Transverse colon (tissue), 4 donors: Measurements from ENCODE around the gene ARPP21. TPM values are rescaled to one million over a fixed set of nuclear protein-coding genes. Genes with fewer than 3 reads are reported as not detected.

Experiments used
- DNase-seq: peaks from one replicate; pipeline ENCODE4 v3.0.0-alpha.2; 2019
- H3K27ac ChIP-seq, 4 donors: fragments of 200-600 bp; sonication (generic); 2 replicates each; pipeline ENCODE4 v1.5.1; 2016 to 2018; ENCODE audit warnings: inconsistent platforms in 4 of 4
- H3K27me3 ChIP-seq: fragments of 200-600 bp; sonication (generic); 2 replicates; pipeline ENCODE4 v1.5.1; 2017; ENCODE audit warnings: inconsistent platforms
- H3K36me3 ChIP-seq, 4 donors: fragments of 200-600 bp; sonication (generic); 2 replicates each; pipeline ENCODE4 v1.5.1; 2017 to 2019; ENCODE audit warnings: inconsistent platforms in 4 of 4
- H3K4me1 ChIP-seq, 4 donors: fragments of 200-600 bp; sonication (generic); 2 replicates each; pipeline ENCODE4 v1.5.1; 2017 to 2020; ENCODE audit warnings: inconsistent platforms in 4 of 4
- H3K4me3 ChIP-seq, 4 donors: fragments of 200-600 bp; sonication (generic); 1 replicate in 1 of 4; 2 replicates in 3 of 4; pipeline versions ENCODE4 v1.5.1 to v1.6.1; 2017 to 2019; ENCODE audit warnings: inconsistent platforms in 4 of 4
- H3K9me3 ChIP-seq, 2 donors: fragments of 200-600 bp; sonication (generic); 2 replicates each; pipeline ENCODE4 v1.5.1; 2017 to 2019; ENCODE audit warnings: inconsistent platforms in 2 of 2
- EP300 ChIP-seq: sonication (generic); formaldehyde crosslinking; IDR thresholded peaks from one replicate; pipeline ENCODE4 v1.6.1; 2017; ENCODE audit warnings: antibody characterized with exemption, low read depth
- POLR2A ChIP-seq: fragments of 450-650 bp; IDR thresholded peaks from one replicate; pipeline ENCODE4 v1.6.1; 2016; ENCODE audit warnings: antibody characterized with exemption, mild to moderate bottlenecking, moderate library complexity
- POLR2AphosphoS5 ChIP-seq, 3 donors: sonication (generic); formaldehyde crosslinking; IDR thresholded peaks; one replicate each; pipeline ENCODE4 v1.6.1; 2016; ENCODE audit warnings: antibody characterized with exemption in 3 of 3
- WGBS, 2 donors: methylation state at CpG; one replicate each; pipeline ENCODE4 v1.1.5; 2018; ENCODE audit warnings: low coverage in 1 of 2; 5-methylcytosine and 5-hydroxymethylcytosine counted together
- in situ Hi-C, 4 donors: fragments of 200-750 bp; cut with MboI; loops; one replicate each; pipeline versions ENCODE4 v1.15.0 to v1.15.1; 2017; ENCODE audit warnings: low sequenced_read_pairs in 3 of 4, low pct_ligation_motif_present in 1 of 4, low pct_unique_long_range_greater_than_20kb in 1 of 4
- intact Hi-C: fragments of 100-400 bp; cut with DNase I; formaldehyde crosslinking; loops from one replicate; pipeline ENCODE4 v1.15.1; 2023; ENCODE audit warnings: low total_unique reads
- total RNA-seq, 4 donors: library from RNA; depleted of rRNA; stranded (reverse); fragments of >200 nt; gene quantifications; one replicate each; pipeline ENCODE4 v1.1.0, GENCODE V29; 2016
- TF ChIP-seq, protein P1 (sequence below), 5 experiments: fragments of 200-600 bp in 3 of 5; fragments of 450-650 bp in 2 of 5; sonication (generic) in 3 of 5; IDR thresholded peaks; 1 replicate in 2 of 5; 2 replicates in 3 of 5; pipeline ENCODE4 v1.5.1; 2016 to 2017; ENCODE audit warnings: antibody characterized with exemption in 5 of 5, inconsistent platforms in 3 of 5, mild to moderate bottlenecking in 2 of 5, moderate library complexity in 1 of 5

ARPP21 gene
- total RNA-seq, 4 donors from 2014 or later = 0.32 TPM; not detected in 3

DNA sequence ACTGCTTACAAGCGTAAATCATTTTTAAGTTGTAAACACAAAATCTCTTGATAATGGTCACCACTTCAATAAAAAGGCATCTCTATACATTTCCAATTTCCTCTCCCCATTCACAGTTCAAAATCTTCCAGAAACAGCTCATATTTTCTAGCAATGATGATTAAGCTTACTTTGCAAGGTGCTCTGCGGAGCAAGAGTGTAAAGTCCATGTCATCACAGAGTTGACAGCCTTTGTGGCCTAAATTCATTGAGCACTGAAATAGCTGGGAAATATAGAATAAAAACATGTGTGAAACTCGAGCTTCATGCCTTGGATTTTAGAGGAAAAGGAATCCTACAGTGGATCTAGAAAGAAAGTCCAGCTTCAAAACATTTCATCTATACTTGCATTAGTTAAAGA is 41.8 kb upstream of the ARPP21 start:
- Histone ChIP-seq H3K4me3 (no peak overlapping the region), H3K27me3 (no peaks in the 10 kb centered on the region), H3K36me3 (no peaks in the 10 kb centered on the region), H3K9me3 (no peaks in the 10 kb centered on the region), H3K4me1 (no peaks in the 10 kb centered on the region), H3K27ac (no peak overlapping the region)
- intact Hi-C loops (no loop called here), in situ Hi-C loops (no loop called here)
- WGBS, 2 donors = 57% methylated on average over 3 of the region's 3 CpGs
- no peak for TF ChIP-seq POLR2AphosphoS5 (IDR thresholded peaks at IDR 0.05)
- no peak for DNase-seq

DNA sequence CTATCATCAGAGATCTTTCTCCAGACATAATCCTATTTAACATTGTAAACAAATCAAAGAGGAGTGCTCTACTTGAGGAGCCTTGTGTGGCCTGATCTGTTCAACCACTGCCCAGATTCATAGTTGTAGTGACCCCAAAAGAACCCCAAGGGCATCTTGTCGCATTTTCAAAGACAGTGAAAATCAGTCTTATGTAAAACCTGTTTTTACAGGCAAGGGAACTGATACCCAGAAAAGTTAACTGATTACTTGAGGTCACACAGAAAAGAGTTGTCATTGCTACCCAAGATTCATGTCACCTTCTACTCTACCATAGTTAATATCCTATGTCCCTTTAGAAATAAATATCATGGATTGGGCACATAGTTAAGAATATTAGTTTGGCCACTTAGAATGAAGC is 40.5 kb upstream of the ARPP21 start:
- intact Hi-C loops = no loop called here
- WGBS, 2 donors = 69 to 78% methylated on average over 1 of the region's 1 CpG
- Histone ChIP-seq H3K36me3 (no peaks in the 10 kb centered on the region), H3K27ac (no peak overlapping the region), H3K4me3 (no peak overlapping the region), H3K27me3 (no peaks in the 10 kb centered on the region), H3K9me3 (no peaks in the 10 kb centered on the region), H3K4me1 (no peaks in the 10 kb centered on the region)
- no peak for DNase-seq
- no peak for TF ChIP-seq POLR2AphosphoS5 (IDR thresholded peaks at IDR 0.05)
- no peak for TF ChIP-seq EP300
- TF ChIP-seq, protein P1, sequence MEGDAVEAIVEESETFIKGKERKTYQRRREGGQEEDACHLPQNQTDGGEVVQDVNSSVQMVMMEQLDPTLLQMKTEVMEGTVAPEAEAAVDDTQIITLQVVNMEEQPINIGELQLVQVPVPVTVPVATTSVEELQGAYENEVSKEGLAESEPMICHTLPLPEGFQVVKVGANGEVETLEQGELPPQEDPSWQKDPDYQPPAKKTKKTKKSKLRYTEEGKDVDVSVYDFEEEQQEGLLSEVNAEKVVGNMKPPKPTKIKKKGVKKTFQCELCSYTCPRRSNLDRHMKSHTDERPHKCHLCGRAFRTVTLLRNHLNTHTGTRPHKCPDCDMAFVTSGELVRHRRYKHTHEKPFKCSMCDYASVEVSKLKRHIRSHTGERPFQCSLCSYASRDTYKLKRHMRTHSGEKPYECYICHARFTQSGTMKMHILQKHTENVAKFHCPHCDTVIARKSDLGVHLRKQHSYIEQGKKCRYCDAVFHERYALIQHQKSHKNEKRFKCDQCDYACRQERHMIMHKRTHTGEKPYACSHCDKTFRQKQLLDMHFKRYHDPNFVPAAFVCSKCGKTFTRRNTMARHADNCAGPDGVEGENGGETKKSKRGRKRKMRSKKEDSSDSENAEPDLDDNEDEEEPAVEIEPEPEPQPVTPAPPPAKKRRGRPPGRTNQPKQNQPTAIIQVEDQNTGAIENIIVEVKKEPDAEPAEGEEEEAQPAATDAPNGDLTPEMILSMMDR (IDR thresholded peaks at IDR 0.05) = no peak
- no peak for TF ChIP-seq POLR2A
- in situ Hi-C loops = no loop called here

DNA sequence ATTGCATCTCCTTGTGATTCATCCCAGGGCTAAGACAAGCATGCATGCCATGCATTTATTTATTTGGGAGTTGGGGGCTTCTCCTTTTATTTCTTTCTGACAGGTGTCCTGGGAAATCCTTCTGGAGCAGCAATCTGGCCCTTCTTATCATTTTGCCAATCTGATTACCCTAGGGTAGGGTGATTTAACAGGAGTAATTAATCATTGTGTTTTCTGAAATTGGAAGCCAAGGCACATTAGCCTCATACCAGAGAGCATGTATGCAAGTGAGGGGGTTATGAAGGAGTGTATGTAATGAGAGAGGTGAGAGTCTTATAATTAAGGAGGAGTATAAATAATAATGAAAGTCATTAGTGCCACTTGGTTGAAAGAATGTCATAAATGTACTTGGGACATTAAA is 37.4 kb upstream of the ARPP21 start:
- Histone ChIP-seq H3K9me3 (peaks cover 0 to 3% of the 10 kb centered on the region in 2 donors), H3K27me3 (no peaks in the 10 kb centered on the region), H3K4me3 (no peak overlapping the region), H3K4me1 (no peaks in the 10 kb centered on the region), H3K27ac (no peak overlapping the region), H3K36me3 (no peaks in the 10 kb centered on the region)
- TF ChIP-seq, protein P1 (IDR thresholded peaks at IDR 0.05) = no peak
- TF ChIP-seq EP300 (no peak), POLR2A (no peak)
- no peak for DNase-seq
- intact Hi-C loops = no loop called here
- in situ Hi-C loops = no loop called here

DNA sequence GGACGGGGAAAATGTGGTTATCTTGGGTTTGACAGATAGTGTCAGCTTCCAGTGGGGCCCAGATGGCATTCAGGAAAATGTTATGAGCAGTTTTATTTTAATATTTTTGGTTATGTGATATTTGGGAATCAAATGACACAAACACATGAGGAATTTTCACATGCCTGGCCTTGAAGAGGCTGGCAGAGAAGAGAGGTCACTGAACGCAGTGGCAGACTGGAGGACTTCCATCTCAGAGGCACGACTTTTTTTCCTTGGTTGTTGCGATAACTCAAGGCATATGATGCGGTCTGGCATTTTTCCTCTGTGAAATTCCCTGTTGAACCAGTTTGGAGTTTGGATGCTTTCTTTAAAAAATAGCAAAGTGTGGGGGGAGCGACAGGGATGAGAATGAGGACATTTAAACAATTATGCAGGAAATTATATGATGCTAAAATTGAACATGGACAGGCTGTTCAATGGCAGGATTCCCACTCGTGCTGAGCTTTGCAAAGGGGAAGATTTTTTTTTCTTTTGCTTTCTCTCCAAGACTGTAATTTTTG is 36.9 kb upstream of the ARPP21 start:
- DNase-seq = no peak
- whole genome bisulfite sequencing, 2 donors = 73 to 80% methylated on average over 7 of the region's 7 CpGs
- intact Hi-C loops (no loop called here), in situ Hi-C loops (no loop called here)
- Histone ChIP-seq H3K4me1 (no peaks in the 10 kb centered on the region), H3K27ac (no peak overlapping the region), H3K9me3 (peaks cover 0 to 3% of the 10 kb centered on the region in 2 donors), H3K4me3 (no peak overlapping the region), H3K27me3 (no peaks in the 10 kb centered on the region), H3K36me3 (no peaks in the 10 kb centered on the region)
- TF ChIP-seq, protein P1 (IDR thresholded peaks at IDR 0.05) = no peak
- TF ChIP-seq POLR2AphosphoS5 (IDR thresholded peaks at IDR 0.05) (no peak), EP300 (no peak), POLR2A (no peak)

DNA sequence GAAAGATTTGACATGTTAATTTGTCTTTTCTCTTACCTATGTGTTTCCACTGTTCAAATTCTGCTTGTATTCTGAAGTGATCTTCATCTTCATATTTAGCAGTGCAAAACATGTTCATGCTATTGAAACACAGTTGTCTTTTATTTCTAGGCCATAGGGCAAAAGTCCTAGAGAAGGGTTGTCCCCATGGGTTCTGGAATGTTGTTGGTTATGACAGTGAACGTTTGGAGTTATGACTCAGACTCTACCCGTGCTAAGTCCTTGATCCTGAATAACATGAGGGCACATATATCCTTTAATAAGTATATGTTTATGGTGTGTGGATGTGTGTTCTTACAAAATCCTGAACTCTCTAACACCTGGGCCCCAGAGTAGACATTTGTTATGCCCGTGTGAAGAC is 23.0 kb upstream of the ARPP21 start:
- H3K27me3 ChIP-seq = no peaks in the 10 kb centered on the region
- H3K4me3 ChIP-seq = no peak overlapping the region
- H3K4me1 ChIP-seq = no peaks in the 10 kb centered on the region
- no peaks in the 10 kb centered on the region for H3K9me3 ChIP-seq
- in situ Hi-C loops = no loop called here
- no peak overlapping the region for H3K27ac ChIP-seq
- DNase-seq = no peak
- 39 to 60% methylated on average over 1 to 3 of the region's 3 CpGs for WGBS, 2 donors
- H3K36me3 ChIP-seq = no peaks in the 10 kb centered on the region
- intact Hi-C loops = no loop called here
- TF ChIP-seq EP300 = no peak
- TF ChIP-seq POLR2A = no peak
- TF ChIP-seq, protein P1 (IDR thresholded peaks at IDR 0.05) = no peak
- no peak for TF ChIP-seq POLR2AphosphoS5 (IDR thresholded peaks at IDR 0.05)
